Measurements from ENCODE around the gene HOXA10. TPM values are rescaled to one million over a fixed set of nuclear protein-coding genes. Genes with fewer than 3 reads are reported as not detected.

The HOXA10 gene
- total and polyA plus RNA-seq, 8 donors: 0.18 to 337 (median 0.92) TPM; not detected in 5

- WGBS, 5 donors: 45 to 65% (median 50%) methylated on average over 46 to 47 of the region's 47 CpGs
- Histone ChIP-seq H3K4me3 (peak overlapping the region; percentile 10 to 64 (median 54)), H3K27me3 (peaks cover 3 to 94% (median 79%) of the 10 kb centered on the region in 3 donors), H3K36me3 (peaks cover 0 to 5% (median 0%) of the 10 kb centered on the region in 4 donors), H3K27ac (peak overlapping the region; percentile 41 to 99 (median 88)), H3K9me3 (peaks cover 0 to 26% (median 0%) of the 10 kb centered on the region in 4 donors), H3K4me1 (peaks cover 7 to 36% (median 22%) of the 10 kb centered on the region in 4 donors)
- no peak for DNase-seq
- intact Hi-C loops (cut with DNase I; ENCODE audit: low total_unique reads): no loop called here
- TF ChIP-seq, protein P1, sequence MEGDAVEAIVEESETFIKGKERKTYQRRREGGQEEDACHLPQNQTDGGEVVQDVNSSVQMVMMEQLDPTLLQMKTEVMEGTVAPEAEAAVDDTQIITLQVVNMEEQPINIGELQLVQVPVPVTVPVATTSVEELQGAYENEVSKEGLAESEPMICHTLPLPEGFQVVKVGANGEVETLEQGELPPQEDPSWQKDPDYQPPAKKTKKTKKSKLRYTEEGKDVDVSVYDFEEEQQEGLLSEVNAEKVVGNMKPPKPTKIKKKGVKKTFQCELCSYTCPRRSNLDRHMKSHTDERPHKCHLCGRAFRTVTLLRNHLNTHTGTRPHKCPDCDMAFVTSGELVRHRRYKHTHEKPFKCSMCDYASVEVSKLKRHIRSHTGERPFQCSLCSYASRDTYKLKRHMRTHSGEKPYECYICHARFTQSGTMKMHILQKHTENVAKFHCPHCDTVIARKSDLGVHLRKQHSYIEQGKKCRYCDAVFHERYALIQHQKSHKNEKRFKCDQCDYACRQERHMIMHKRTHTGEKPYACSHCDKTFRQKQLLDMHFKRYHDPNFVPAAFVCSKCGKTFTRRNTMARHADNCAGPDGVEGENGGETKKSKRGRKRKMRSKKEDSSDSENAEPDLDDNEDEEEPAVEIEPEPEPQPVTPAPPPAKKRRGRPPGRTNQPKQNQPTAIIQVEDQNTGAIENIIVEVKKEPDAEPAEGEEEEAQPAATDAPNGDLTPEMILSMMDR (IDR thresholded peaks at IDR 0.05): no peak
- TF ChIP-seq POLR2A (IDR thresholded peaks at IDR 0.05) (no peak), POLR2AphosphoS5 (IDR thresholded peaks at IDR 0.05) (no peak), EP300 (IDR thresholded peaks at IDR 0.05) (no peak)
Measured at GRCh38 chr7:27145165-27145913, 28.8 kb downstream of the HOXA10 start.

DNA sequence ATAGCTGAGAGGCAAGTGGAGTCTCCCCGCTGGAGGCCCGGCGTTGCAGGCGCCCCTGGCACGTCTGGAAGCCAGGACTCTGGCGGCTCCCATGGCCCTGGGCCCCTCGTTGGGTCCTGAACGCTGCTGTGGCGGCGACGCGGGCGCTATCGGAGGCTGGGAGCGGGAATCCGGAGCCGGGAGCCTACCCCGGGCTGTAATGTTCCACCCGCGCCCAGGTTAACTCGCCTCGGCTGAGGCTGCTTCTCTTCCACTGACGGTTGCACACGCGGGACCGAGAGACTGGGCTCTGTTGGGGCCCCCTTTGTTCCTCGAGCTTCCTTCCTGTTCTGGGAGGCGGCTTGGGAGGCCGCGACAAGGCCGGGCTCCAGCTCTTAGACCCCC lies 29.3 kb downstream of the HOXA10 start:
- Histone ChIP-seq H3K36me3 (peaks cover 0 to 5% (median 0%) of the 10 kb centered on the region in 4 donors), H3K27me3 (peaks cover 0 to 94% (median 77%) of the 10 kb centered on the region in 3 donors), H3K27ac (peak overlapping the region; percentile 23 to 99 (median 88)), H3K9me3 (peaks cover 0 to 26% (median 0%) of the 10 kb centered on the region in 4 donors), H3K4me3 (peak overlapping the region; percentile 10 to 64 (median 54)), H3K4me1 (peaks cover 7 to 35% (median 20%) of the 10 kb centered on the region in 4 donors)
- DNase-seq: no peak
- WGBS, 5 donors: 21 to 45% (median 29%) methylated on average over 12 to 31 of the region's 31 CpGs
- TF ChIP-seq POLR2AphosphoS5 (IDR thresholded peaks at IDR 0.05): no peak
- TF ChIP-seq POLR2A (IDR thresholded peaks at IDR 0.05): no peak
- TF ChIP-seq EP300 (IDR thresholded peaks at IDR 0.05): no peak
- TF ChIP-seq, protein P1 (IDR thresholded peaks at IDR 0.05): no peak
- intact Hi-C loops (cut with DNase I; ENCODE audit: low total_unique reads): no loop called here

DNA sequence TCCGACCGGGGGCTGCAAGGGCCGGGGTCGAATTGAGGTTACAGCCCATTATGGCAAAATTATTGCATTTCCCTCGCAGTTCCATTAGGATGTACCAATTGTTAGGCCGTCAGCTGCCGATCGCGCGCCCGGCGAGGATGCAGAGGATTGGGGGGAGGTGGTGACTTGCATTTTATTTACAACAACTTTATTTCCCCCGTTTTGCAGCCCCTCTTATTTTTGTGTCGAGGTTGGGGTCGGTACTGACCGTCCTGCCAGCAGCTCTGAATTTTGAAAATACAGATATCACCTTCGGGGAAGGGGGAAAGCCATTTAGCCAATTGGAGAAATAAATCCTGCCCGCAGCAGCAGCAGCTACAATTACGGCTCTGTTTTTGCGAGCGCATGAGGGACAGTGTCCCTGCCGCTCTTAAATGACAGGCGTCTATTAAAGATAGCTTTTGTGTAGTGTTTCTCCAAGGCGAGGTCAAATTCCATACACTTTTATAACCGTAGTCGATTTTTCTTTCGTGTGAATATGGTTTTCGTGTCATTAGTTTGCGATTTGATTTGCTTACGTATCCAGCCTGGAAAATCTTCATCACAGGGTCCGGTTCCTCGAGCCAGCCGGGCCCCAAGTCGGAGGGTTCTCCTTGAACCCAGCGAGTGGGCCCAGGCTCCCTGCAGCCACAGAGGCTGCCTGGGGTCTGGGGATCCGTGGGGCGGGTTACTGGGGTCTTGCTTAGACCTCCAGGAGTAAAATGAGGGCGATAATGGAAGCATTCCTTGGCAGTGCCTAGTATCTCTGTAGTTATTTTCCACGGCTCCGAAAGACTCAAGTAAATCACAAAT lies 30.0 kb downstream of the HOXA10 start:
- H3K4me3 ChIP-seq: peak overlapping the region; percentile 54 to 65 (median 60)
- H3K4me1 ChIP-seq: peaks cover 7 to 35% (median 20%) of the 10 kb centered on the region in 4 donors
- H3K9me3 ChIP-seq: peaks cover 0 to 26% (median 0%) of the 10 kb centered on the region in 4 donors
- TF ChIP-seq EP300 (IDR thresholded peaks at IDR 0.05) (no peak), POLR2AphosphoS5 (IDR thresholded peaks at IDR 0.05) (no peak), POLR2A (IDR thresholded peaks at IDR 0.05) (no peak)
- TF ChIP-seq, protein P1 (IDR thresholded peaks at IDR 0.05): no peak
- WGBS, 5 donors: 25 to 33% (median 31%) methylated on average over 39 to 40 of the region's 40 CpGs
- intact Hi-C loops (cut with DNase I; ENCODE audit: low total_unique reads): no loop called here
- DNase-seq: no peak
- peaks cover 0 to 5% (median 0%) of the 10 kb centered on the region in 4 donors for H3K36me3 ChIP-seq
- H3K27ac ChIP-seq: peak overlapping the region; percentile 24 to 99 (median 88)
- peaks cover 0 to 94% (median 79%) of the 10 kb centered on the region in 3 donors for H3K27me3 ChIP-seq

Measured in stomach (tissue), 9 donors.